Loucy (cell line): ENCODE measurements around the gene CDHR2.

Experiments used
- EZH2phosphoT487 ChIP-seq: fragments of 200-600 bp; IDR thresholded peaks from 2 replicates; pipeline ENCODE4 v1.6.1; 2018; ENCODE audit warnings: antibody characterized with exemption, mild to moderate bottlenecking, moderate library complexity, borderline replicate concordance
- TF ChIP-seq, protein P1 (sequence below): fragments of 200-600 bp; sonication (generic); conservative IDR thresholded peaks from 2 replicates; pipeline ENCODE4 v1.5.1; 2014; ENCODE audit warnings: mild to moderate bottlenecking, antibody characterized with exemption, low read length

- TF ChIP-seq, protein P1, sequence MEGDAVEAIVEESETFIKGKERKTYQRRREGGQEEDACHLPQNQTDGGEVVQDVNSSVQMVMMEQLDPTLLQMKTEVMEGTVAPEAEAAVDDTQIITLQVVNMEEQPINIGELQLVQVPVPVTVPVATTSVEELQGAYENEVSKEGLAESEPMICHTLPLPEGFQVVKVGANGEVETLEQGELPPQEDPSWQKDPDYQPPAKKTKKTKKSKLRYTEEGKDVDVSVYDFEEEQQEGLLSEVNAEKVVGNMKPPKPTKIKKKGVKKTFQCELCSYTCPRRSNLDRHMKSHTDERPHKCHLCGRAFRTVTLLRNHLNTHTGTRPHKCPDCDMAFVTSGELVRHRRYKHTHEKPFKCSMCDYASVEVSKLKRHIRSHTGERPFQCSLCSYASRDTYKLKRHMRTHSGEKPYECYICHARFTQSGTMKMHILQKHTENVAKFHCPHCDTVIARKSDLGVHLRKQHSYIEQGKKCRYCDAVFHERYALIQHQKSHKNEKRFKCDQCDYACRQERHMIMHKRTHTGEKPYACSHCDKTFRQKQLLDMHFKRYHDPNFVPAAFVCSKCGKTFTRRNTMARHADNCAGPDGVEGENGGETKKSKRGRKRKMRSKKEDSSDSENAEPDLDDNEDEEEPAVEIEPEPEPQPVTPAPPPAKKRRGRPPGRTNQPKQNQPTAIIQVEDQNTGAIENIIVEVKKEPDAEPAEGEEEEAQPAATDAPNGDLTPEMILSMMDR = no peak
- TF ChIP-seq EZH2phosphoT487 = no peak
Observed at GRCh38 chr5:176614805-176615478, 65.8 kb downstream of the CDHR2 start.
